ENCODE measurements around the gene UAP1L1. TPM values are rescaled to one million over a fixed set of nuclear protein-coding genes. Genes with fewer than 3 reads are reported as not detected.

UAP1L1 gene
- total and polyA plus RNA-seq, 11 donors: 3.9 to 15.1 (median 9.4) TPM

GRCh38 chr9:137063311-137064026 lies 13.8 kb upstream of the UAP1L1 start:
- no peaks in the 10 kb centered on the region for H3K9me3 ChIP-seq
- H3K4me1 ChIP-seq: peaks cover 0 to 9% (median 3%) of the 10 kb centered on the region in 12 donors
- no peaks in the 10 kb centered on the region for H3K36me3 ChIP-seq
- no peak for ATAC-seq
- no peak overlapping the region for H3K4me3 ChIP-seq
- TF ChIP-seq POLR2A (IDR thresholded peaks at IDR 0.05) (no peak), CTCF (IDR thresholded peaks at IDR 0.05) (no peak)
- DNase-seq: no peak
- intact Hi-C loops (cut with DNase I): loop anchor here in 6 of 10 donors (1.0 to 10.0 kb wide), 4 partner anchors 15 to 279 kb away; partner anchors contain the start of gene NPDC1 (in 4 of the 6)
- no peak overlapping the region for H3K27ac ChIP-seq
- peaks cover 0 to 1% (median 0%) of the 10 kb centered on the region in 9 donors for H3K27me3 ChIP-seq
- WGBS, 4 donors: 87 to 94% (median 90%) methylated on average over 15 to 26 of the region's 26 CpGs

- Histone ChIP-seq H3K4me1 (peaks cover 0 to 10% (median 3%) of the 10 kb centered on the region in 12 donors), H3K27ac (no peak overlapping the region), H3K4me3 (no peak overlapping the region), H3K9me3 (no peaks in the 10 kb centered on the region), H3K27me3 (peaks cover 0 to 9% (median 1%) of the 10 kb centered on the region in 9 donors), H3K36me3 (no peaks in the 10 kb centered on the region)
- intact Hi-C loops (cut with DNase I): loop anchor here in 6 of 10 donors (1.0 to 10.0 kb wide), 4 partner anchors 15 to 279 kb away; partner anchors contain the start of gene NPDC1 (in 4 of the 6)
- TF ChIP-seq CTCF (IDR thresholded peaks at IDR 0.05) (peak; percentile 87 to 99 (median 94)), POLR2A (IDR thresholded peaks at IDR 0.05) (no peak)
- DNase-seq (peak; percentile 55 to 87 (median 73)), ATAC-seq (peak; percentile 31 to 65 (median 62))
- WGBS, 4 donors: 41 to 57% (median 51%) methylated on average over 34 to 55 of the region's 55 CpGs
Measured at GRCh38 chr9:137064027-137064879, 13.1 kb upstream of the UAP1L1 start.

GRCh38 chr9:137064880-137065164 lies 12.5 kb upstream of the UAP1L1 start:
- TF ChIP-seq POLR2A (IDR thresholded peaks at IDR 0.05) (no peak), CTCF (IDR thresholded peaks at IDR 0.05) (no peak)
- no peak for DNase-seq
- 84 to 93% (median 92%) methylated on average over 8 to 12 of the region's 12 CpGs for WGBS, 4 donors
- H3K36me3 ChIP-seq: no peaks in the 10 kb centered on the region
- no peak overlapping the region for H3K4me3 ChIP-seq
- peaks cover 0 to 15% (median 4%) of the 10 kb centered on the region in 12 donors for H3K4me1 ChIP-seq
- ATAC-seq: no peak
- H3K9me3 ChIP-seq: no peaks in the 10 kb centered on the region
- no peak overlapping the region for H3K27ac ChIP-seq
- intact Hi-C loops (cut with DNase I): loop anchor here in 6 of 10 donors (1.0 to 10.0 kb wide), 5 partner anchors 16 to 280 kb away; partner anchors contain the start of gene NPDC1 (in 4 of the 6)
- peaks cover 0 to 14% (median 5%) of the 10 kb centered on the region in 9 donors for H3K27me3 ChIP-seq
